DMS53 treated with DMSO at 0.1 percent for 48 hours (cell line): Measurements from ENCODE around the gene PPP1R15B.

ENCODE experiments used
- DNase-seq: peaks from one replicate; lab custom pipeline; 2025; ENCODE audit not compliant: unreplicated experiment; lab: John Stamatoyannopoulos, UW

PPP1R15B gene

DNA sequence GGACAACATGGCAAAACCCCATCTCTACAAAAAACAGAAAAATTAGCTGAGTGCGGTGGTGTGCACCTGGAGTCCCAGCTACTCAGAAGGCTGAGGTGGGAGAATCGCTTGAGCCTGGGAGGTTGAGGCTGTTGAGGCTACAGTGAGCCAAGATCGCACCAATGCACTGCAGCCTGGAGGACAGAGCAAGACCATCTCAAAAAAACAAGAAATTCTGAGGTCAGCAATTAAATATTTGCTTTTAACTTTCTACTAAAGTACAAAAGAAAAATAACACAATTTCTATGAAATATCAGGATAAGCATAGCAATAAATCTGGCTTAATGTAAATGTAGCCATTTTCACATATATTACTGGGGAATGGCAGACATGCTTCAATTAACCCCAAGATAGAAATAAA is 9.9 kb downstream of the PPP1R15B start:
- no peak for DNase-seq

DNA sequence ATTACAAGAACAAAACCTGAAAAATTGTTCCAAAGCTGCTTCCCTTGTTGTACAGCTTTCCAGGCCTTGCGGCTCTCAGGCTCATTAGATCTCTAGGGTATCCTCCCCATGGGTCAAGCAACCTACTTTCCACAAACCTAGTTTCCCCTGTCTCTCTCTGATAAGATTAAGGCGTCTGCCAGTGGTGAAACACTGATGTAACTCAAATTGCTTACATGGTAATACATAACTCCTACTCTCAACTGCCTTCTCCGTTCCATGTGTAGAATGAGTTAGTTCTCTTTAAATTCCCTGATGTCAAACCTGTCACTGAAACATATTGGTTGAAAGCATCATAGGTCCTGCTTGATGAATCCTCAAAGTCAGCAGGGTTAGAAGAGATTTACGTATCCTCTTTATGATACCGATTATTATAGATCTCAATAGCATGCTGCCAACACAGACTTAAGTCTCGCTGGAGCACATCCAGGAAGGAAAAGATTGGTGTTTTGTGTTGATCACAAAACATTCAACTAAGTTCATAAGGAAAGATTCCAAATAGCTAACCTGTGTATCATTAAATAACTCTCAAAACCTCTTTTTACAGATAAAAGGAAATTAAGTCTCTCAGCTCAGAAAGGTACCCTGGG is 10.6 kb downstream of the PPP1R15B start:
- DNase-seq, result no peak

DNA sequence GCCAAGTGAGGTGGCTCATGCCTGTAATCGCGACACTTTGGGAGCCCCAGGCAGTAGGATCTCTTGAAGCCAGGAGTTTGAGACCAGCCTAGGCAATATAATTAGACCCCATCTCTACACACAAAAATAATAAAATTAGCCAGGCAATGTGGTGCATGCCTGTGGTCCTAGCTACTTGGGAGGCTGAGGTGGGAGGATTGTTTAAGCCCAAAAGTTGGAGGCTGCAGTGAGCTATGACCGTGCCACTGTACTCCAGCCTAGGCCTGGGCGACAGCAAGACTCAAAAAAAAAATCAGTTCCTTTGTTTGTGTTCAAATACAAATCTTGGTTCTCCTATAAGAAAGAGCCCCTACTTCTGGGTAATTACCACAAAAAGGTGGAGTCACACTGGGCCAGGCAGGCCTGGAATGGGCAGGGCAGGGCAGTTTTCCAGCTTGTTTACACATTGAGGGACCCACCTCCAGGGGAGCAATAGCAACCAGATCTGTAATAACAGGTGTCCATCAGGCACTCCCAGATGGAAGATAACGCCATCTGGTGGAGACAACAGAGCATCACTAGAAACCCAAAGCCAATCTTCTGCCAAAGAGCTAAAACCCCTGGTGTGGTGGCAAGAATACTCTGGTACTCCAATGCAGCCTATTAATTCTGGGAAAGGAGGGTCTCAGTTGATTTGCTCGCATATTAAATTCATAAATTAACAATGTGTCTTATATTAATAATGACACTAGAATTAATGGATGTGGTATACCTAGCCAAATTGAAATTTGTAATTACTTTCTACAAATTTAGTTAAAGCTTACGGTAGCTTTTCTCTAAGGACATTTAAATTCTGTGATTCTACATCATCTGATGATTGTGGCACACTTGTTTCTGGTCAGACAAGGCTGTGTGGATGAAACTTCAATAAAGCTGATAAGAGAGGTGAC is 13.2 kb downstream of the PPP1R15B start:
- peak; percentile 95 for DNase-seq

DNA sequence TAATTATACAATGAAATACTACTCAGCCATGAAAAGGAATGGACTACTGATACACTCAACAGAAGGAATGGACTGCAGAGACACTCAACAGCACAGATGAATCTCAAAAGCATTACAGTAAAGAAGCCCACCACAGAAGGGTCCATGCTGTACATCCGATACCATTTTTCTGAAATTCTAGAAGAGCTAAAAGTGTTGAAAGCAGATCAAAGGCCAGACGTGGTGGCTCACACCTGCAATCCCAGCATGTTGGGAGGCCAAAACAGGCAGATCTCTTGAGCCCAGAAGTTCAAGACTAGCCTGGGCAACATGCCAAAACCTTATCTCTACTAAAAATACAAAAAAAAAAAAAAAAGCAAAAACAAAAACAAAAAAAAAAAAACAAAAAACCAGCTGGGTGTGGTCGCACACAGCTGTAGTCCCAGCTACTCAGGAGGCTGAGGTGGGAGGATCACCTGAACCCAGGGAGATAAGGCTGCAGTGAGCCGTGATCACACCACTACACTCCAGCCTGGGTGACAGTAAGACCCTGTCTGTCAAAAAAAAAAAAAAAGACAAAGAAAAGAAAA is 15.5 kb downstream of the PPP1R15B start:
- DNase-seq, result no peak

DNA sequence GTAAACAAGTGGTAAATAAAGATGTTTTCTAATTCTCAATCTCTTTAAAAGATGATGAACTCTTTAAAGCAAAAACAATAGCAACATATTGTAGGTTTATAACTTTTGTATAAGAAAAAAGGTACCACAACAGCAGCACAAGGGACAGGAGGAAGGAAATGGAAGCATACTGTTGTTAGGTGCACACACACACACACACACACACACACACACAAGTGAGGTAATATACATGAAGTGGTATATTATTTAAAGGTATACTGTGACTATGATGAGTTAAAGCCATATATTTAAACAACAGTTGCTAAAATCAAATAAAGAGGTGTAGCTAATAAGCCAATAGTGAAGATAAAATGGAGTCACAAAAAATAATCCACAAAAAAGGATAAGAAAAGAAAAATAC is 20.0 kb downstream of the PPP1R15B start:
- DNase-seq, result no peak

DNA sequence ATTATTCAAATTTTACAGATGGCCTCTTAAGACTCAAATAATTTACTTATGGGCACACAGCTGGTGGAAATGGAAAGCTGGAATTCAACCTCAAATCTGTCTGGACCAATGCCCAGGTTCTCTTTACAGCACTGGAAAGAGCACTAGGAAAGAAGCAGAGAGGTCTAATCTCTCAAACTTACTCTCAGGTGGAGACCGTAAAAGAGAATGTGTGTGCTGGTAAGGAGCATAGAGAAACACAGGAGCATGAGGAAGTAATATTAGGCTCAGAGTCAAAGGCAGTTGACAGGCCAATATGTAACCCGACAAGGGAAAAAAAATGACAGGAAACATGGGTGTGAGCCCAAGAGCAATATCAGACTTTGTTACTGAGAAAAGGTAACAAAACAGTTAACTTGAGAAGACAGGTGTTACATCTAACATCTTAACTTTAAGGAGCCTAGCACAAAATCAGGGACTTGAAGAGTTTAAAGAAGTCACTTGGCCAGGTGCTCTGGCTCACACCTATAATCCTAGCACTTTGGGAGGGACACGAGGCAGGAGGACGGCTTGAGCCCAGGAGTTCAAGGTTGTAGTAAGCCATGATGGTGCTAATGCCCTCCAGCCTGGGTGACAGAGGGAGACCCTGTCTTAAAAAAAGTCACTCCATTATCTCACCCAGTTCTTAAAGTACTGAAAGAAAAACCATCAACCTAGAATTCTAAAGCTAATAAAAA is 20.7 kb downstream of the PPP1R15B start:
- no peak for DNase-seq

DNA sequence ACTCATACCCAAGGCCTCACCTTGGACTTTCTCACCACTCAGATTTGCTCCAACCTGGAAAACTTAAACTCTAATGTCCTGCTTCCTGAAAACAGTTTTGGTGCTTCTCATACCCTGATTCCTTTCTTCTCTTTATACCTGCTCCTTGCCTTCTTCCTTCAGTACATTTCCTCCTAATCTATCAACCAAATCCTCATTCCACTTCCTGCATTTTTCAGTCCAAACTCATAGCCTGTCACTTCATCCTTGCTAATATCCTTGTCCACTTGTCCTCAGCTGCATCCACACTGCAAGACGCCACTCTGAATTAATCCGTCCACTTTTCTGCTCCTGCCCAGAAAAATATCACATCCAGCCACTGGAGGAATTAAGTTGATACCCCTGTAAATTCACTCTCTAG is 25.9 kb downstream of the PPP1R15B start:
- DNase-seq, result no peak

DNA sequence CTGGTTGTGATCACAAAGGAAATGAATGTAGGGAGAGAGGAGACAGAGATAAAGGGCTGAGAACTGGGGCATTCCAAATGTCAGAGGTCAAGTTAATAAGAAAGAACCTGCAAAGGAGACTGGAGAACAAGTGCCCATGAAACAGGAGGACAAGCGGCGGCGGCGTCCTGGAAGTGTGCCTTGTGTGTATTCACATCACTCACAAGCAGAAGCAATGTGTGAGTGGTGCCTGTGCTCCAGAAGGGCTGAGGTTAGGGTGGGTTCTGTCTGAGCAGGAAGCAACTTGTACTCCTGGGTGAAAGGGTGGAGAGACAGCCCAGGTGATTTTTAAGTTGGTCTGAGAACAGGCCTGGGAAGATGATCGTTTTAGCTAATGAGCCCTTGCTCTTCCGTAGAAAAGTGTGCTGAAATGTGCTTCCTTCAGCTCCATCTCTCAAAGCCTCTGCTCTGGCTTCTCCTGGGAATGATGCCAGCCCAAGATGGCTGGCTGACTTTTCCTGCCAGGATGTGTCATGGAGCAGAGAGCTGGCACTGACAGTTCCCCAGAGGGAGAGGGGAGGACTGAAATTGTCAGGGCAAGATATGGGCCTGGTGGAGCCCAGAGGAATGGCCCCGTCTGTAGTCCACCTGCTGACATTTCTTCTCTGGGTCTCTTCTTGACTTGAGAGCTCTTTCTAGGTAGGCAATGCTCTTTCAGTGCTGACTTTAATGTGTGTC is 26.8 kb downstream of the PPP1R15B start:
- DNase-seq, result no peak

DNA sequence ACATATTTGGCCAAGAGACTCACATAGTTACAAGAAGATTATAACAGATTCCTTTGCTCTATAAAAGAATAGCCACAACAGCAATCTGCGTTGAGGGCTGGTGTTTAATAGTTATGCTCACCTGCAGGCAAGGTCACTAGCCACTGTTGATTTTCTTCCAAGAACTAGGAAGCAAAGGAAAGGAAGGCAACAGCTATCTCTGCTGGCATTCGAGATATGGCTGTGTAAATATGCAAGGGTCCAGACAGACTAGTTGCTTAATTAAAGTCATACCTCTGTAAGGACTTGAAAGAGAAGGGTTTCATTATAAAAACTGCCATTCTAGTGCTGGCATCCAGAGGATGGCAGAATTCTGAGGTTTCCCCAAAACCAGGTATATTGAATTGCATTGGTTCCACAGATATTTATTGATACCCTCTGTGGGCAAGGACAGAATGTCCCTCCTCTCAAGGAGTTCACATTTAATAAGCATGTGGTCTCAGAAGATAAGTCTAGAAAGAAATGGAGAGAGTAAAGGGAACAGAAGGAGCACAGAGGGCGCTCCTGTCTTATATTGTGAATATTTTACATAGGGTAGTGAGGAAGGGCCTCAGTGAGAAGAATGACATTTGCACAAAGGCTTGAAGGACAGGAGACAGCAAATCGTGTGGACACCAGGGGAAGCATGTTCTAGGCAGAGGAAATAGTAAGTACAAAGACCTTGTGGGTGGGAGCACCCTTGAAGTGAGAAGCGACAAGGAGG is 28.3 kb downstream of the PPP1R15B start:
- DNase-seq, result no peak

DNA sequence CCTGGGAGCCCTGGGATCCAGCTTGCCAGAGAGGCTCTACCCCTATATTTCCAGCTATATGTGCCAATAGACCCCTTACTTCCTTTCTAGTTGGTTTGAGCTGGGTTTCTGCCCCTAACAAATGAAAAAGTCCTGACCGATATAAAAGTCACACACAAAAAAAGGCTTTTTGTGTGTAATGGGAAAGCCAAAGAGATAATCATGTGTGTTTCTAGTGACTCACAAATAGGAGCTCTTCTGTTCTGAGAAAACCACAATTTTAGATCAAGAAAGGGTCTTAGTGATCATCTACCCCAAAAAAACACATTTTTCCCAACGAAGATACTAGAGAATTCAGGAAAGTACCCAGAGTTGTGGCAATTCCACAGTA is 28.9 kb downstream of the PPP1R15B start:
- DNase-seq, result no peak

DNA sequence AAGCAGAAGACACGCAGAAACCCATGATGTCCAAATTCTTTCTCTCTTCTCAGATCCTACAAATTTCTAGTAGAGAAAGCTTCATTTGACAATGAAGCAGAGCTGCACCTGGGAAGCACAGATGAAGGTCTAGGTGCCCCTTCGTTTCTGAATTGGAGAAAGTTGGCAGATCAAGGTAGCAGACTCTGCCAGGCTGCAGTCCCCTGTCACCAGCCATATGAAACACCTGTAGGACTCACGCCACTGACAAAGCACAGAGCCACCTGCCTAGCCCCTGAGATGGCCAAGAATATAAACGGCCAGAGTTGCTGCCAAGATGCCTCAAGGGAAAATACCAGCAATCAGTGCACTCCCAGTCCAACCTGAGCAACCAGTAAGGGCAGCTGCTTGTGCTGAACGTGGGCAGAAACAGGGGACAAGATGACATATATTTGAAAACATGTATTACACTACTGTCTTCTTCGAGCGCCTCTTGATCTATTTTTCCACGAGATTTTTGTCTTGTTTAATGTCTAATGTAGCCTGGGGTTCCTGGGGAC is 31.3 kb downstream of the PPP1R15B start:
- no peak for DNase-seq

DNA sequence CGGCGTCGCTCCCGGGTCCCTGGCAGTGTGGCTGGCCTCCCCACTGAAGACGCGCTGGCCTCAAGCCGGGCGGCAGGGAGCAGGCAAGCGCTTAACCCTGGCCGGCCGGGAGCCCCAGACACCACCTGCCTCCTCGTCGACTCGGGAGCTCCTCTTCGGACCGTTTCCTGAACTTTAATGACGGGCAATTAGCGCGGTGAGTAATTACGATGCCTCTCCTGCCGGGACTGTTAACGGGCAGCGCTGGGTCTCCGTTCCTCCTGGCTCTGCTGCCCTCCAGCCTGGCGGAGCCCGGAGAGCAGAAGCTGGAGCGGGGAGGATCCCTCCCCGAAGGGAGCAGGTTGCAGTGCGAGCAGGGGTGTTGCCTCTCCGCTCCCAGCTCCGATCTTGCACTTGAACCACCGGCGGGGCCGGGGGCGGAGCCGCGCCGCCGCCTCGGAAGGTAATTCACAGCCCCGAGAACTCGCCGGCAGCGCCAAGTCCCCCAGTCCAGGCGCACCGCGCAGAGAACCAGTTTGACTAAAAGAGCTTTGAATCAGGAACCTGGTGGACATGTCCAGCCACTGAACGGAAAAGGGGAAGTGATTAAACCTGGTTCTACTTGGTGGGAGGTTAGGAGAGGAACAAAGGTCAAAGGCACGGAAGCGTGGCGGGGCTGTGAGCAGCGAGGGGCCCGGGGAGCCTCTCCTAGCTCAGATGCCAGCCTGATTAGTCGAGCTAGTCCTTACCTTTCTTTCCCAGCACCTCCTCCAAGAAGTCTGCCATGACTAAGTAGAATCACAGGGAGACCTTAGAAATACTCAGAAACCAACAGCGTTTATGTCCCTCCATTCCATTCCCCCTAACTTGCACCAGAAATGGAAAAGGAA is 33.6 kb downstream of the PPP1R15B start:
- peak; percentile 76 for DNase-seq

DNA sequence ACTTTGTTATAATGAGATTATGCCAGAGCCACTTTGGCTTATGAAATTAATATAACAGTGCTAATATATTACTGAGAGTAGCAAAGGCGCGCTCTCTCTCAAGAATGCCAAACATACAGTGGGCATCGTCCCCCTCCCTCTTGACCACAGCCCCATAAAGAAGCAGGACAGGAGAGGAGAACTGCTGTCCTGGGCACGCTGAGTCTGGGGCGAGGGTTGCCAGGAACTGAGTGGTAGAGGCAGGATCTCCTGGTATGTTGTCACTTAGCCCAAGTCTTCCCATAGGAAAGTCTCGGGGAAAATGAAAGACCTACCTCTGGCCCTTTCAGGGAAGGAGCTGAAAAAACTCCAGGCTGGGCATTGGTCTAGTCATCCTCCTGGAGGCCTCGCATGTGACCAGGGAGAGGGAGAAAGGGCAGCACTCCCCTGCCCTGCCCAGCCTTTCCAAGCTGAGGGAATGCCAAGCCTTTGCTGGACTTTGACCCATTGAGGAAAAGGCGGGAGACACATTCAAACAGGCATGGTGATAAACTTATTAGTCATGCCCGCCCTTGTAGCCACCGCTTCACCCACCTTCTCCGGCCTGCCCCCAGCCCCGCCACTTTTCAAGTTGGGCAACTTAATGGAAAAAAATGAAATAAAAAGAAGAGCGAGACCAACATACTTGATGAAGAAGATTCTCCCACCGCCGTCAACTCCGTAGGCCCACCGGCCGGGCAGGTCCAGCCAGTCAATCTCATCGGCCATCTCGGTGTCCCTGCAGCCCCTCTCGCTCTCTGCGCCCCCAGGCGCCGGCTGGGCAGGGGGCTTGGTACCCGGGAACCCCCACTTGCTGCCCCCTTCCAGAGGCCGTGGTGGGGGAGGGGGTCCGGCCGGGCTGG is 34.5 kb downstream of the PPP1R15B start:
- peak; percentile 48 for DNase-seq

DNA sequence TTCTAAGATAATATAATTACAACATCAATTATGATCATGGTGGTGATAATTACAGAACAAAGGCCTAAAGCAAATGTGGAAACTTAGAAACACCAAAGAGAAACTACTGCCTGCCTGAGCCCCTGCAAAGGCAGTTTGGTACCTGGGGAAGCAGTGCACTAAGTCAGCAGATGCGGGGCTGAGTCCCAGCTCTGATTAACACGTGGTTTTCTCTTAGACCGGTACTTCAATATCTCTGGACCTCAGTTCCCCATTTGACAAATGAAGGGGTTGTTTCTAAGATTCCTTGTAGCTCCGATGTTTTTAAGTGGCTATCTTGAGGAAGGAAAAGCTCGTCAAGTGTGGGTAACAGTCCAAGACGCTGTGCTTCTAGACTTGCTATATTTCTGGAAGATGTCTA is 35.2 kb downstream of the PPP1R15B start:
- no peak for DNase-seq

DNA sequence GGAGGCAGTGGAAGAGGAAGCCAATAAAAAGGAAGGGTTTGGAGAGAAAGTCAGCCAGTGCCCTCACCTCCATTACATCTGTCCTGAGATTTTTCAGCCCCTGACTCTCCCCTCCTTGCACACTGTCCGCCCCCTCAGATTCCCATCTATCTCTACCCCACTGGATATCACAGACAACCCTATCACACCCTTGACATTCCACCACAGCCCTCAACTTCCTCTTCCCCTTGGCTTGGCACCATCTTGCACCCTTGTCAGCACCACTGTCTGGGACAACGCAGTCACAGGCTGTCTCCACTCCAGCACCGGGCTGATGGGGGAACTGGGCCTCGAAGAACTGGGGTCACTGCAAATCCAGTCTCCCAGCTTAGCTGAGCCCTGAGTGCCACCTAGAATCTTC is 37.7 kb downstream of the PPP1R15B start:
- DNase-seq, result no peak

DNA sequence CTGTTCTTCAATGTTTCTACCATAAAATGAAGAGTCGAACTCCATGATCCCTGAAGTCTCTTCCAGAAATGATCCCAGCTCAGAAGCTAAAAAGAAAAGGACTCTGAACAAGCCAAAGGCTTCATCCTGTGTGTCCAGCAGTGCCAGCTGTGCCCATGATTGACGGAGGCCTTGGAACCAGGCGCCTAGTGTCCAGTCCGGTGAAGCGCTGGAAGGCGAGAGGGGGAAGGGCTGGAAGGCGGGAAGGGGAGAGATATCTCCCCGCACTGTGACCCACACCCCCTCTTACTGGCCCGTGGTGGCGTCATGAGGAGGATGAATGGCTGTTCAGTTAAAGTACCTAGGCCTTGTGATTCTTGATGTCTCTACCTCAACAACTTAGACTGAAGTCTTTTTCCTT is 41.4 kb downstream of the PPP1R15B start:
- DNase-seq, result no peak

DNA sequence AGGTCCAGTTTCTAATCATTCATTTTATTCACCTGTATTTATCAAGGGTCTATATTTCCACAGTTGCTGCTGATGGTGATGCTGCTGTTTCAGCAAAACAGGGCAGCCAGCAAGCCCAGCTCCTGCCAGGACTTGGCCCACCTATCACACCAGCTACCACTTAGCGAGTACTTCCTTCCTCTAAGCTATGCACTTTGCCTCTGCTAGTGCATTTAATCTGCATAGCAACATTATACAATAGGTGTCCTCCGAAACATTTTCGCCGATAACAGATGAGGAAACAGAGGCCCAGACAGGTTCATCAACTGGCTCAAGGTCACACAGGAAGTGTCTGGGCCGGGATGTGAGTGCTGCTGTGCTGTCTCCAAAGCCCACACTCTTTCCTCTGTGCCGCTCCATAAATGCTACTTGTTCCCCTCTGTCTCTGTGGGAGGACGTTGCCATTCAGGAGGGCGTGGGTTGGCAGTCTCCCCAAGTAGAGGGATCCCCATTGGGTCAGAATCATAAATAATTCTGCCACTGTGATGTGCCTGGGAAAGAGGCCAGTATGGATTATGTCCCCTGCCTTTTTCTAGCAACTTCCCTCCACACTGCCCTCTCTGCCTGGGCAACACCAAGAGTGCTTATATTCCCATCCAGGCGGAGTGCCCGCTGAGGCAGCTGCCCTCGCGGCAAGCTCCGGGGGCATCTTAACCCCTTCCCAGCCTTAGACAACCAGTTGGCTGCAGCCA is 42.5 kb downstream of the PPP1R15B start:
- DNase-seq, result no peak
